CD14-positive monocyte (primary cell): Measurements from ENCODE around the gene SAG. TPM values are rescaled to one million over a fixed set of nuclear protein-coding genes. Genes with fewer than 3 reads are reported as not detected.

Experiments used
- DNase-seq, 3 donors: peaks; one replicate each; pipeline ENCODE4 v3.0.0-alpha.2; 2011 to 2022
- H2AFZ ChIP-seq: 2 replicates; pipeline ENCODE4 v1.6.0; 2012; ENCODE audit warnings: mild to moderate bottlenecking, low read depth, low read length, inconsistent platforms; ENCODE audit not compliant: insufficient read depth, poor library complexity, severe bottlenecking
- H3K27ac ChIP-seq, 2 donors: 1 replicate in 1 of 2; 2 replicates in 1 of 2; pipeline ENCODE4 v1.5.1; 2012 to 2013; ENCODE audit warnings: low read length in 2 of 2, control low read depth in 1 of 2, inconsistent platforms in 1 of 2, low read depth in 1 of 2, mild to moderate bottlenecking in 1 of 2
- H3K27me3 ChIP-seq, 2 donors: one replicate each; pipeline versions ENCODE4 v1.6.0 to v1.6.1; 2011 to 2013; ENCODE audit warnings: low read length in 2 of 2; ENCODE audit not compliant: control insufficient read depth in 2 of 2, insufficient read depth in 2 of 2
- H3K36me3 ChIP-seq, 2 donors: replicated peaks in 1 of 2; 1 replicate in 1 of 2; 2 replicates in 1 of 2; pipeline versions ENCODE4 v1.5.1 to v1.6.1; 2012 to 2013; ENCODE audit warnings: low read length in 2 of 2, control low read depth in 1 of 2, inconsistent platforms in 1 of 2, mild to moderate bottlenecking in 1 of 2; ENCODE audit not compliant: insufficient read depth in 2 of 2, control insufficient read depth in 1 of 2
- H3K4me1 ChIP-seq, 2 donors: 1 replicate in 1 of 2; 2 replicates in 1 of 2; pipeline versions ENCODE4 v1.5.1 to v1.6.1; 2012 to 2013; ENCODE audit warnings: low read length in 2 of 2, control low read depth in 1 of 2, inconsistent platforms in 1 of 2, mild to moderate bottlenecking in 1 of 2, moderate library complexity in 1 of 2; ENCODE audit not compliant: insufficient read depth in 2 of 2, control insufficient read depth in 1 of 2
- H3K4me2 ChIP-seq: replicated peaks from 2 replicates; pipeline ENCODE3; 2012; ENCODE audit warnings: low read length, moderate library complexity, mild to moderate bottlenecking; ENCODE audit not compliant: poor library complexity, severe bottlenecking; ENCODE audit errors: extremely low read depth
- H3K4me3 ChIP-seq, 3 experiments: fragments of 200-600 bp in 1 of 3; sonication (generic) in 1 of 3; replicated peaks in 1 of 3; 1 replicate in 2 of 3; 2 replicates in 1 of 3; pipeline ENCODE4 v1.5.1; 2011 to 2013; ENCODE audit warnings: low read length in 3 of 3, mild to moderate bottlenecking in 3 of 3, control low read depth in 2 of 3, low read depth in 2 of 3, inconsistent platforms in 1 of 3, moderate library complexity in 1 of 3
- H3K79me2 ChIP-seq: 2 replicates; pipeline ENCODE4 v1.6.0; 2012; ENCODE audit warnings: mild to moderate bottlenecking, control low read depth, inconsistent platforms, low read length, moderate library complexity; ENCODE audit not compliant: insufficient read depth
- H3K9ac ChIP-seq: 2 replicates; pipeline ENCODE4 v1.6.0; 2017; ENCODE audit warnings: low read length, mild to moderate bottlenecking; ENCODE audit not compliant: insufficient read depth, poor library complexity, severe bottlenecking
- H3K9me3 ChIP-seq, 2 donors: replicated peaks in 1 of 2; 1 replicate in 1 of 2; 2 replicates in 1 of 2; pipeline versions ENCODE4 v1.5.1 to v1.6.1; 2012 to 2013; ENCODE audit warnings: low read length in 2 of 2, control low read depth in 1 of 2; ENCODE audit not compliant: control insufficient read depth in 1 of 2, insufficient read depth in 1 of 2
- H4K20me1 ChIP-seq: 2 replicates; pipeline ENCODE4 v1.6.0; 2012; ENCODE audit warnings: mild to moderate bottlenecking, low read length, control low read depth, moderate library complexity; ENCODE audit not compliant: insufficient read depth
- H3K27ac Mint-ChIP-seq, 7 donors: one replicate each; pipeline ENCODE4 v1.8.0; 2020; ENCODE audit warnings: mild to moderate bottlenecking in 7 of 7, mixed read lengths in 7 of 7, moderate library complexity in 6 of 7, inconsistent platforms in 2 of 7
- H3K27me3 Mint-ChIP-seq, 3 donors: one replicate each; pipeline ENCODE4 v1.8.0; 2021 to 2022; ENCODE audit warnings: low read depth in 3 of 3, mild to moderate bottlenecking in 3 of 3, mixed read lengths in 3 of 3, moderate library complexity in 3 of 3, inconsistent platforms in 1 of 3
- H3K36me3 Mint-ChIP-seq, 2 donors: one replicate each; pipeline ENCODE4 v1.8.0; 2020; ENCODE audit warnings: mixed read lengths in 2 of 2, inconsistent platforms in 1 of 2, mild to moderate bottlenecking in 1 of 2
- H3K4me1 Mint-ChIP-seq: one replicate; pipeline ENCODE4 v1.8.0; 2020; ENCODE audit warnings: mild to moderate bottlenecking, mixed read lengths
- H3K4me3 Mint-ChIP-seq, 2 donors: one replicate each; pipeline ENCODE4 v1.8.0; 2020; ENCODE audit warnings: mild to moderate bottlenecking in 2 of 2, mixed read lengths in 2 of 2, moderate library complexity in 1 of 2
- H3K9me3 Mint-ChIP-seq, 7 donors: one replicate each; pipeline ENCODE4 v1.8.0; 2020 to 2022; ENCODE audit warnings: mixed read lengths in 7 of 7, mild to moderate bottlenecking in 6 of 7, moderate library complexity in 6 of 7, inconsistent platforms in 2 of 7
- CTCF ChIP-seq: fragments of 200-600 bp; IDR thresholded peaks from one replicate; pipeline ENCODE4 v1.8.0; 2022; ENCODE audit warnings: antibody characterized with exemption, mild to moderate bottlenecking
- WGBS: methylation state at CpG from one replicate; pipeline ENCODE4 v1.1.5; 2013; ENCODE audit warnings: missing lambda C conversion rate; ENCODE audit not compliant: insufficient coverage; 5-methylcytosine and 5-hydroxymethylcytosine counted together
- intact Hi-C, 2 donors: fragments of 100-400 bp; cut with micrococcal nuclease; formaldehyde crosslinking; loops; one replicate each; pipeline versions ENCODE4 v1.15.0 to v1.15.1; 2023
- polyA plus RNA-seq, 3 donors: library from polyadenylated mRNA; depleted of rRNA in 1 of 3; unstranded in 2 of 3; stranded (reverse) in 1 of 3; fragments of 300-500 nt in 2 of 3; fragments of >200 nt in 1 of 3; fragmentation: Illumina TruSeq in 2 of 3; gene quantifications; 1 replicate in 2 of 3; 2 replicates in 1 of 3; pipeline ENCODE4 v1.2.3, GENCODE V29; 2012 to 2021

The SAG gene
- polyA plus RNA-seq, 3 donors = 0.04 to 0.87 TPM; not detected in 1

- peak overlapping the region in 1 of 3 experiments; percentile 93 for H3K4me3 ChIP-seq
- peak overlapping the region in 1 of 2 donors; percentile 74 for H3K27ac ChIP-seq
- no peak for TF ChIP-seq CTCF
- peak overlapping the region; percentile 96 for H3K4me2 ChIP-seq
- Mint-ChIP-seq H3K4me3 (peak overlapping the region; percentile 42 to 89), H3K9me3 (no peaks in the 10 kb centered on the region), H3K36me3 (peaks cover 25 to 41% of the 10 kb centered on the region in 2 donors), H3K27me3 (peaks cover 0 to 2% (median 0%) of the 10 kb centered on the region in 3 donors), H3K4me1 (peaks cover 63% of the 10 kb centered on the region), H3K27ac (peak overlapping the region; percentile 72 to 90 (median 87))
- peaks cover 45% of the 10 kb centered on the region for H4K20me1 ChIP-seq
- no peak overlapping the region for H2AFZ ChIP-seq
- H3K36me3 ChIP-seq = peaks cover 2 to 7% of the 10 kb centered on the region in 2 donors
- WGBS = 61% methylated on average over 3 of the region's 6 CpGs
- DNase-seq = no peak
- H3K9ac ChIP-seq = peak overlapping the region; percentile 20
- peaks cover 92% of the 10 kb centered on the region for H3K79me2 ChIP-seq
- no peaks in the 10 kb centered on the region for H3K9me3 ChIP-seq
- peaks cover 46 to 51% of the 10 kb centered on the region in 2 donors for H3K4me1 ChIP-seq
- no peaks in the 10 kb centered on the region for H3K27me3 ChIP-seq
- intact Hi-C loops = loop anchor here in 1 of 2 donors (5.0 kb wide), 1 partner anchor 282 kb away; no protein-coding TSS in a partner anchor
Measured at GRCh38 chr2:233358947-233359346, 51.3 kb downstream of the SAG start.

GRCh38 chr2:233359823-233360222 lies 52.2 kb downstream of the SAG start:
- 83% methylated on average over 2 of the region's 3 CpGs for WGBS
- intact Hi-C loops = loop anchor here in 1 of 2 donors (5.0 kb wide), 1 partner anchor 283 kb away; no protein-coding TSS in a partner anchor
- no peaks in the 10 kb centered on the region for H3K27me3 ChIP-seq
- H3K4me3 ChIP-seq = no peak overlapping the region
- peaks cover 100% of the 10 kb centered on the region for H3K79me2 ChIP-seq
- H3K4me2 ChIP-seq = no peak overlapping the region
- peaks cover 6 to 10% of the 10 kb centered on the region in 2 donors for H3K36me3 ChIP-seq
- H2AFZ ChIP-seq = no peak overlapping the region
- H3K4me1 Mint-ChIP-seq = peaks cover 66% of the 10 kb centered on the region
- peak overlapping the region in 5 of 7 donors; percentile 61 to 90 (median 78) for H3K27ac Mint-ChIP-seq
- no peaks in the 10 kb centered on the region for H3K9me3 ChIP-seq
- no peak overlapping the region for H3K4me3 Mint-ChIP-seq
- TF ChIP-seq CTCF = no peak
- H3K36me3 Mint-ChIP-seq = peaks cover 27 to 46% of the 10 kb centered on the region in 2 donors
- H3K27ac ChIP-seq = peak overlapping the region in 1 of 2 donors; percentile 74
- H3K9ac ChIP-seq = no peak overlapping the region
- peaks cover 44 to 50% of the 10 kb centered on the region in 2 donors for H3K4me1 ChIP-seq
- no peaks in the 10 kb centered on the region for H3K9me3 Mint-ChIP-seq
- peaks cover 45% of the 10 kb centered on the region for H4K20me1 ChIP-seq
- H3K27me3 Mint-ChIP-seq = peaks cover 0 to 2% (median 0%) of the 10 kb centered on the region in 3 donors
- no peak for DNase-seq
